ENCODE data around the gene SUSD5.

The SUSD5 gene

GRCh38 chr3:33211444-33211843 is 7.2 kb downstream of the SUSD5 start:
- ChIA-PET POLR2A (no interaction called here), CTCF (no interaction called here)
- TF ChIP-seq, protein P1, sequence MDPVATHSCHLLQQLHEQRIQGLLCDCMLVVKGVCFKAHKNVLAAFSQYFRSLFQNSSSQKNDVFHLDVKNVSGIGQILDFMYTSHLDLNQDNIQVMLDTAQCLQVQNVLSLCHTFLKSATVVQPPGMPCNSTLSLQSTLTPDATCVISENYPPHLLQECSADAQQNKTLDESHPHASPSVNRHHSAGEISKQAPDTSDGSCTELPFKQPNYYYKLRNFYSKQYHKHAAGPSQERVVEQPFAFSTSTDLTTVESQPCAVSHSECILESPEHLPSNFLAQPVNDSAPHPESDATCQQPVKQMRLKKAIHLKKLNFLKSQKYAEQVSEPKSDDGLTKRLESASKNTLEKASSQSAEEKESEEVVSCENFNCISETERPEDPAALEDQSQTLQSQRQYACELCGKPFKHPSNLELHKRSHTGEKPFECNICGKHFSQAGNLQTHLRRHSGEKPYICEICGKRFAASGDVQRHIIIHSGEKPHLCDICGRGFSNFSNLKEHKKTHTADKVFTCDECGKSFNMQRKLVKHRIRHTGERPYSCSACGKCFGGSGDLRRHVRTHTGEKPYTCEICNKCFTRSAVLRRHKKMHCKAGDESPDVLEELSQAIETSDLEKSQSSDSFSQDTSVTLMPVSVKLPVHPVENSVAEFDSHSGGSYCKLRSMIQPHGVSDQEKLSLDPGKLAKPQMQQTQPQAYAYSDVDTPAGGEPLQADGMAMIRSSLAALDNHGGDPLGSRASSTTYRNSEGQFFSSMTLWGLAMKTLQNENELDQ (tag by site-specific recombination; IDR thresholded peaks at IDR 0.05; ENCODE audit: low read depth), result no peak
- TF ChIP-seq ZNF660 (tag by site-specific recombination; IDR thresholded peaks at IDR 0.05) (no peak), ZNF138 (tag by site-specific recombination; IDR thresholded peaks at IDR 0.05; ENCODE audit: borderline replicate concordance) (no peak), MYNN (tag by site-specific recombination; IDR thresholded peaks at IDR 0.05; ENCODE audit: borderline replicate concordance) (no peak), OSR2 (tag by site-specific recombination; IDR thresholded peaks at IDR 0.05) (no peak), ZNF623 (tag by site-specific recombination; IDR thresholded peaks at IDR 0.05) (no peak), ZNF114 (tag by site-specific recombination; IDR thresholded peaks at IDR 0.05) (no peak), MEIS1 (CRISPR knock-in tag; IDR thresholded peaks at IDR 0.05; ENCODE audit: borderline replicate concordance) (no peak), ZNF354C (tag by site-specific recombination; IDR thresholded peaks at IDR 0.05; ENCODE audit: borderline replicate concordance, low read depth) (no peak), ZNF558 (tag by site-specific recombination; IDR thresholded peaks at IDR 0.05) (no peak), GLI2 (tag by site-specific recombination; IDR thresholded peaks at IDR 0.05; ENCODE audit: borderline replicate concordance, low read depth) (no peak), ZNF132 (tag by site-specific recombination; IDR thresholded peaks at IDR 0.05; ENCODE audit: borderline replicate concordance) (no peak), OVOL3 (tag by site-specific recombination; IDR thresholded peaks at IDR 0.05) (no peak), GLIS1 (tag by site-specific recombination; IDR thresholded peaks at IDR 0.05) (no peak), ZNF488 (tag by site-specific recombination; IDR thresholded peaks at IDR 0.05) (no peak), ZNF768 (tag by site-specific recombination; IDR thresholded peaks at IDR 0.05) (no peak), TRIM28 (IDR thresholded peaks at IDR 0.05; ENCODE audit: borderline replicate concordance, low read length) (no peak)
- TF ChIP-seq, protein P2, sequence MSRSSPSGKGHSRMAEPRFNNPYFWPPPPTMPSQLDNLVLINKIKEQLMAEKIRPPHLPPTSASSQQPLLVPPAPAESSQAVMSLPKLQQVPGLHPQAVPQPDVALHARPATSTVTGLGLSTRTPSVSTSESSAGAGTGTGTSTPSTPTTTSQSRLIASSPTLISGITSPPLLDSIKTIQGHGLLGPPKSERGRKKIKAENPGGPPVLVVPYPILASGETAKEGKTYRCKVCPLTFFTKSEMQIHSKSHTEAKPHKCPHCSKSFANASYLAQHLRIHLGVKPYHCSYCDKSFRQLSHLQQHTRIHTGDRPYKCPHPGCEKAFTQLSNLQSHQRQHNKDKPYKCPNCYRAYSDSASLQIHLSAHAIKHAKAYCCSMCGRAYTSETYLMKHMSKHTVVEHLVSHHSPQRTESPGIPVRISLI (tag by site-specific recombination; IDR thresholded peaks at IDR 0.05), result no peak
- TF ChIP-seq, protein P3, sequence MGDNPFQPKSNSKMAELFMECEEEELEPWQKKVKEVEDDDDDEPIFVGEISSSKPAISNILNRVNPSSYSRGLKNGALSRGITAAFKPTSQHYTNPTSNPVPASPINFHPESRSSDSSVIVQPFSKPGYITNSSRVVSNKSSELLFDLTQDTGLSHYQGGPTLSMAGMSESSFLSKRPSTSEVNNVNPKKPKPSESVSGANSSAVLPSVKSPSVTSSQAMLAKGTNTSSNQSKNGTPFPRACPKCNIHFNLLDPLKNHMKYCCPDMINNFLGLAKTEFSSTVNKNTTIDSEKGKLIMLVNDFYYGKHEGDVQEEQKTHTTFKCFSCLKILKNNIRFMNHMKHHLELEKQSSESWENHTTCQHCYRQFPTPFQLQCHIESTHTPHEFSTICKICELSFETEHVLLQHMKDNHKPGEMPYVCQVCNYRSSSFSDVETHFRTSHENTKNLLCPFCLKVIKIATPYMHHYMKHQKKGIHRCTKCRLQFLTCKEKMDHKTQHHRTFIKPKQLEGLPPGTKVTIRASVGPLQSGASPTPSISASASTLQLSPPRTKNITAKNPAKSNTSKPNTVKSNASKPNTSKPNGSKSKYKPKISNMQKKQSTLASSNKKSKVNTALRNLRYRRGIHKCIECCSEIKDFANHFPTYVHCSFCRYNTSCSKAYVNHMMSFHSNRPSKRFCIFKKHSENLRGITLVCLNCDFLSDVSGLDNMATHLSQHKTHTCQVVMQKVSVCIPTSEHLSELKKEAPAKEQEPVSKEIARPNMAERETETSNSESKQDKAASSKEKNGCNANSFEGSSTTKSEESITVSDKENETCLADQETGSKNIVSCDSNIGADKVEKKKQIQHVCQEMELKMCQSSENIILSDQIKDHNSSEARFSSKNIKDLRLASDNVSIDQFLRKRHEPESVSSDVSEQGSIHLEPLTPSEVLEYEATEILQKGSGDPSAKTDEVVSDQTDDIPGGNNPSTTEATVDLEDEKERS (tag by site-specific recombination; IDR thresholded peaks at IDR 0.05), result no peak
- Histone ChIP-seq H3K9me3 (ENCODE audit: control insufficient read depth, insufficient read depth, low read depth, low read length) (no peaks in the 10 kb centered on the region), H3K27ac (ENCODE audit: extremely low read depth, low read depth, low read length) (no peak overlapping the region), H3K4me1 (ENCODE audit: control insufficient read depth, insufficient read depth, low read length) (no peaks in the 10 kb centered on the region), H3K4me3 (ENCODE audit: low read depth, low read length) (no peak overlapping the region), H3K36me3 (ENCODE audit: control insufficient read depth in 2 of 2, insufficient read depth in 1 of 2, low read length in 2 of 2) (peaks cover 6 to 34% of the 10 kb centered on the region in 2 experiments; a peak in 2 of 3 replicates)

DNA sequence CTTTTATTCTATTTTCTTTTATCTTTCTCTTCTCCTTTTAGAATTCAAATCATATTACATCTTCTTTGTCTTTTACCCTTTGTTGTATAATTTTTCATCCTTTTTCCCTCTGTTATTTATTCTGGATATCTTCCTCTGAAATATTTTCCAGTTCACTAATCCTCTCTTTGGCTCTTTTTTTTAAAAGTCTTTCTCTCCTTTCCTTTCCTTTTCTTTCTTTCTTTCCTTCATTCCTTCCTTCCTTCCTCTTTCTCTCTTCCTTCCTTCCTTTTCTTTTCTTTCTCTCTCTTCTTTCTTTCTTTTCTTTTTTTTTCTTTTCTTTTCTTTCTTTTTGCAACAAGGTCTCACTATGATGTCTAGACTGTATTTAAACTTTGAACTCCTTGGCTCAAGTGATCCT is 9.3 kb downstream of the SUSD5 start:
- H3K9me3 ChIP-seq (ENCODE audit: control insufficient read depth, insufficient read depth, low read depth, low read length), result no peaks in the 10 kb centered on the region
- CTCF ChIA-PET, result no interaction called here
- H3K4me1 ChIP-seq (ENCODE audit: control insufficient read depth, insufficient read depth, low read length), result no peaks in the 10 kb centered on the region
- TF ChIP-seq ZNF155 (tag by site-specific recombination; IDR thresholded peaks at IDR 0.05) (no peak), ZNF580 (tag by site-specific recombination; IDR thresholded peaks at IDR 0.05) (peak; percentile 59; the same call in 1 of the 2 replicates)
- TF ChIP-seq, protein P4, sequence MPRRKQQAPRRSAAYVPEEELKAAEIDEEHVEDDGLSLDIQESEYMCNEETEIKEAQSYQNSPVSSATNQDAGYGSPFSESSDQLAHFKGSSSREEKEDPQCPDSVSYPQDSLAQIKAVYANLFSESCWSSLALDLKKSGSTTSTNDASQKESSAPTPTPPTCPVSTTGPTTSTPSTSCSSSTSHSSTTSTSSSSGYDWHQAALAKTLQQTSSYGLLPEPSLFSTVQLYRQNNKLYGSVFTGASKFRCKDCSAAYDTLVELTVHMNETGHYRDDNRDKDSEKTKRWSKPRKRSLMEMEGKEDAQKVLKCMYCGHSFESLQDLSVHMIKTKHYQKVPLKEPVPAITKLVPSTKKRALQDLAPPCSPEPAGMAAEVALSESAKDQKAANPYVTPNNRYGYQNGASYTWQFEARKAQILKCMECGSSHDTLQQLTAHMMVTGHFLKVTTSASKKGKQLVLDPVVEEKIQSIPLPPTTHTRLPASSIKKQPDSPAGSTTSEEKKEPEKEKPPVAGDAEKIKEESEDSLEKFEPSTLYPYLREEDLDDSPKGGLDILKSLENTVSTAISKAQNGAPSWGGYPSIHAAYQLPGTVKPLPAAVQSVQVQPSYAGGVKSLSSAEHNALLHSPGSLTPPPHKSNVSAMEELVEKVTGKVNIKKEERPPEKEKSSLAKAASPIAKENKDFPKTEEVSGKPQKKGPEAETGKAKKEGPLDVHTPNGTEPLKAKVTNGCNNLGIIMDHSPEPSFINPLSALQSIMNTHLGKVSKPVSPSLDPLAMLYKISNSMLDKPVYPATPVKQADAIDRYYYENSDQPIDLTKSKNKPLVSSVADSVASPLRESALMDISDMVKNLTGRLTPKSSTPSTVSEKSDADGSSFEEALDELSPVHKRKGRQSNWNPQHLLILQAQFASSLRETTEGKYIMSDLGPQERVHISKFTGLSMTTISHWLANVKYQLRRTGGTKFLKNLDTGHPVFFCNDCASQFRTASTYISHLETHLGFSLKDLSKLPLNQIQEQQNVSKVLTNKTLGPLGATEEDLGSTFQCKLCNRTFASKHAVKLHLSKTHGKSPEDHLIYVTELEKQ (tag by site-specific recombination; IDR thresholded peaks at IDR 0.05; ENCODE audit: borderline replicate concordance), result no peak
- peaks cover 6 to 41% of the 10 kb centered on the region in 2 experiments; a peak in 2 of 3 replicates for H3K36me3 ChIP-seq (ENCODE audit: control insufficient read depth in 2 of 2, insufficient read depth in 1 of 2, low read length in 2 of 2)
- POLR2A ChIA-PET, result no interaction called here
- no peak overlapping the region for H3K4me3 ChIP-seq (ENCODE audit: low read depth, low read length)
- no peak overlapping the region for H3K27ac ChIP-seq (ENCODE audit: extremely low read depth, low read depth, low read length)

Measured in HEK293 (cell line).